CD4-positive, alpha-beta T cell treated with Interleukin-4 for 4 hours (primary cell): ENCODE data around the gene SLC2A13.
"Not testable (repeated sequence)": the region's sequence is repeated elsewhere in the genome, so short reads cannot be mapped to it uniquely, and the experiment has no call there.

ENCODE experiments used
- DNase-seq: peaks from one replicate; pipeline ENCODE4 v3.0.0-alpha.2; 2020

Gene SLC2A13

GRCh38 chr12:39852346-39852745 lies 253.5 kb downstream of the SLC2A13 start:
- no peak for DNase-seq

GRCh38 chr12:39848218-39848617 lies 257.7 kb downstream of the SLC2A13 start:
- DNase-seq, result not testable (repeated sequence)

- no peak for DNase-seq
Measured at GRCh38 chr12:39846971-39847650, 258.8 kb downstream of the SLC2A13 start.

GRCh38 chr12:39846304-39846703 lies 259.6 kb downstream of the SLC2A13 start:
- no peak for DNase-seq

GRCh38 chr12:39840422-39840821 lies 265.5 kb downstream of the SLC2A13 start:
- no peak for DNase-seq

GRCh38 chr12:39839072-39839471 lies 266.8 kb downstream of the SLC2A13 start:
- no peak for DNase-seq

- DNase-seq, result no peak
Measured at GRCh38 chr12:39835517-39836489, 270.1 kb downstream of the SLC2A13 start.

GRCh38 chr12:39831587-39832315 lies 274.1 kb downstream of the SLC2A13 start:
- no peak for DNase-seq

- no peak for DNase-seq
Measured at GRCh38 chr12:39830852-39831520, 274.9 kb downstream of the SLC2A13 start.

GRCh38 chr12:39830171-39830570 lies 275.7 kb downstream of the SLC2A13 start:
- no peak for DNase-seq

- no peak for DNase-seq
Measured at GRCh38 chr12:39824505-39825212, 281.2 kb downstream of the SLC2A13 start.

- no peak for DNase-seq
Measured at GRCh38 chr12:39816671-39817185, 289.2 kb downstream of the SLC2A13 start.

GRCh38 chr12:39815746-39816145 lies 290.1 kb downstream of the SLC2A13 start:
- DNase-seq, result no peak

- no peak for DNase-seq
Measured at GRCh38 chr12:39814626-39815025, 291.3 kb downstream of the SLC2A13 start.

GRCh38 chr12:39813776-39814175 lies 292.1 kb downstream of the SLC2A13 start:
- no peak for DNase-seq

GRCh38 chr12:39812456-39812855 lies 293.4 kb downstream of the SLC2A13 start:
- DNase-seq, result not testable (repeated sequence)

GRCh38 chr12:39807043-39807442 lies 298.8 kb downstream of the SLC2A13 start:
- no peak for DNase-seq

GRCh38 chr12:39805651-39806050 lies 300.2 kb downstream of the SLC2A13 start:
- no peak for DNase-seq

- DNase-seq, result no peak
Measured at GRCh38 chr12:39804898-39805297, 301.0 kb downstream of the SLC2A13 start.

- DNase-seq, result no peak
Measured at GRCh38 chr12:39804479-39804878, 301.4 kb downstream of the SLC2A13 start.

- no peak for DNase-seq
Measured at GRCh38 chr12:39803151-39803550, 302.7 kb downstream of the SLC2A13 start.

- no peak for DNase-seq
Measured at GRCh38 chr12:39798977-39799376, 306.9 kb downstream of the SLC2A13 start.
